Neuron (in vitro differentiated cells): ENCODE data around the gene WDR93.

Experiments used
- H2AFZ ChIP-seq: one replicate; pipeline ENCODE4 v1.6.1; 2013; ENCODE audit warnings: low read depth, mild to moderate bottlenecking, inconsistent platforms, low read length, moderate library complexity
- H3K27me3 ChIP-seq: one replicate; pipeline ENCODE4 v1.6.1; 2013; ENCODE audit warnings: low read length; ENCODE audit not compliant: insufficient read depth
- H3K36me3 ChIP-seq: one replicate; pipeline ENCODE4 v1.6.1; 2013; ENCODE audit warnings: low read length; ENCODE audit not compliant: insufficient read depth
- H3K4me1 ChIP-seq: one replicate; pipeline ENCODE4 v1.6.1; 2013; ENCODE audit warnings: low read length; ENCODE audit not compliant: insufficient read depth
- H3K4me3 ChIP-seq: 2 replicates; pipeline ENCODE4 v1.5.1; 2013; ENCODE audit warnings: mild to moderate bottlenecking, low read length, moderate library complexity
- H3K9me3 ChIP-seq: one replicate; pipeline ENCODE4 v1.6.1; 2013; ENCODE audit warnings: low read length

The WDR93 gene

DNA sequence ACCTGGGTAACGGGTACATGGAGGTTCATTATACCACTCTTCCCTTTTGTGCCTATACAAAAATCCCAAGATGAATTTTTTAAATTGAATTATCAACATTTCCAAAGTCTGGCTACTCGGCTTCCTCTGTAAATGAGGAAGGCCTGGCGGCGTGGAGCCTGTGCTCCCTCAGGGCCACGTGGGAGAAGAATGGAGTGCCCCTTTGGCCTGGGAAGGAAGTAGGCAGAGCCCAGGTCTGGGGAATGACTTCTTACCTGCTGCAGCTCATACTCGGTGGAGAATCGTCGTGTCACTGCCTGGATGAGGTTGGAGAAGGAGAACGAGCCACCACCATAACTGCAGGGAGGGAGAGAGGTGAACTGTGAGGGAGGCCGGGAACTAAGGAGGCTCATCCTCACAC lies 99.6 kb downstream of the WDR93 start:
- Histone ChIP-seq H2AFZ (no peak overlapping the region), H3K4me3 (no peak overlapping the region), H3K36me3 (no peaks in the 10 kb centered on the region)

GRCh38 chr15:89790661-89791060 lies 100.0 kb downstream of the WDR93 start:
- Histone ChIP-seq H3K36me3 (no peaks in the 10 kb centered on the region), H3K4me3 (no peak overlapping the region), H3K27me3 (no peaks in the 10 kb centered on the region), H2AFZ (no peak overlapping the region), H3K4me1 (no peaks in the 10 kb centered on the region), H3K9me3 (peaks cover 6% of the 10 kb centered on the region)

More for the DNA sequence above, 99.6 kb downstream of the WDR93 start:
- peaks cover 6% of the 10 kb centered on the region for H3K9me3 ChIP-seq
- no peaks in the 10 kb centered on the region for H3K4me1 ChIP-seq
- no peaks in the 10 kb centered on the region for H3K27me3 ChIP-seq

DNA sequence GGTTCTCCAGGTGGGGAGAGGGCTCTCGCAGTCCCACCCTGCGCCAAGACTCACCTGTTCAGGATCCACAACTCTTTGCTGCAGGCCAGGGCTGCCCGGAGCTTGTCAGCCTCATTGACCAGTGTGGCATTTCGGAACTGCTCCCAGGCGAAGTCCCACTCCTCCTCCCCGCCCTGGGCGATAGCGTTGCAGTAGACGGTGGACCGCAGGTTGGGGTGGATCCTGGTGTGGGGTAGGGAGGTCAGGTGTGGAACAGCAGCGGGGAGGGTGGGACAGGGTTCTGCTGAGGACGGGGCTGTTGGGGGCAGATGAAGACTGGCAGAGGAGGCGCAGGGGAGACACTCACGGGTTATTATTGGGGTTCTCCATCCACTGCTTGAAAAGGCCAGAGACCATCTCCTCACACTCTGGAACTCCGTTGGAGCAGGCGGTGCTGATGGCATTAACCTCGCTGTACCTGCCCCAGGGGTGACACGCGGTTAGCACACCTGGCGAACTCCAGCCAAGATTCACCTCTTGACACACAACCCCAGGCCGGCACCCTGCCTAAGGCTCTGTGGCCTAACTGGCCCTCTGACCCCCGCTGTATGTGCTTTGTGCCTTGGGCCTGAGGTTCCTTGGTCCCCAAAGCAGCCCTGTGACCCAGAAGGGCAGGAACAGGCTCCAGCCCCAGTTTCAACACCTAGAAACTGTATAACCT lies 101.6 kb downstream of the WDR93 start:
- Histone ChIP-seq H2AFZ (no peak overlapping the region), H3K27me3 (no peaks in the 10 kb centered on the region), H3K4me3 (no peak overlapping the region), H3K4me1 (no peaks in the 10 kb centered on the region), H3K9me3 (peaks cover 6% of the 10 kb centered on the region), H3K36me3 (no peaks in the 10 kb centered on the region)
